SH-SY5Y (cell line): ENCODE results near the gene MEGF6.

Experiments used
- GATA2 ChIP-seq: IDR thresholded peaks from 2 replicates; pipeline ENCODE4 v1.6.1; 2011; ENCODE audit warnings: mild to moderate bottlenecking, low read depth, low read length
- GATA3 ChIP-seq: IDR thresholded peaks from 2 replicates; pipeline ENCODE4 v1.6.1; 2011; ENCODE audit warnings: low read depth, mild to moderate bottlenecking, low read length, moderate library complexity

Gene MEGF6

DNA sequence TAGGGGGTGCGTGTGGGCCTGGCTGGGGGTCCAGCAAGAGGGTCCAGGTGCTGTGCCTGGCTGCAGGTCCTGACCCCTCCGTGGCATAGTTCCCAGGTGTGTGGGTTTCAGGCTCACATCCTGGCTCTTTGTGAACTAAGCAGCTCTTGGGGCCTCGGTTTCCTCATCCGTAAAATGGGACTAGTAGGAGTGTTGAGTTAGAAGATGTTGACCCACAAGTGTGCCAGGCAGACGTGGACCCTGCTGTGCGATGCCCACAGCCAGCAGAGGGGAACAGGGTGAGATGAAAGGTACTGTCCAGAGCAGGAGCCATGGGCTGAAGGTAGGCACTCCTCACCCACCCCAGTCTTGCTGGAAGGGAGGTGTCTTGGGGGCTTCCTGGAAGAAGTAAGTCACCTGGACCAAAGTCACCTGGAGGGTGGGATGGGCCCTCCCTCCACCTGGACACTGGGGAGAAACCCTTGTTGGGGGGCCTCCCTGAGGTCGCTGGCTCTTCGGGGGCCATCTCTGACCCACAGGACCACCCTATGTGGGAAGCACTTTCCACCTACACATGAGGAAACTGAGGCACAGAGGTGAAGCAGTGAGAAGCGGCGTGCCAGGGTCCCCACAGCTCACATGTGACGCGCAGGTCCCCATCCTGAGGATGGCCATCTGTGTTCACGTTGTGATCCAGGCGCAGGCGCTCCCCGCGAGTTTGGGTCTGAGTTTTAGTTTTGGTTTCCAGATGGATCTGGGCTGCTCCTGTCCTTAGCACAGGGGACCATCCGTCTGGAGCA lies 155.4 kb downstream of the MEGF6 start:
- TF ChIP-seq GATA2: no peak
- no peak for TF ChIP-seq GATA3

DNA sequence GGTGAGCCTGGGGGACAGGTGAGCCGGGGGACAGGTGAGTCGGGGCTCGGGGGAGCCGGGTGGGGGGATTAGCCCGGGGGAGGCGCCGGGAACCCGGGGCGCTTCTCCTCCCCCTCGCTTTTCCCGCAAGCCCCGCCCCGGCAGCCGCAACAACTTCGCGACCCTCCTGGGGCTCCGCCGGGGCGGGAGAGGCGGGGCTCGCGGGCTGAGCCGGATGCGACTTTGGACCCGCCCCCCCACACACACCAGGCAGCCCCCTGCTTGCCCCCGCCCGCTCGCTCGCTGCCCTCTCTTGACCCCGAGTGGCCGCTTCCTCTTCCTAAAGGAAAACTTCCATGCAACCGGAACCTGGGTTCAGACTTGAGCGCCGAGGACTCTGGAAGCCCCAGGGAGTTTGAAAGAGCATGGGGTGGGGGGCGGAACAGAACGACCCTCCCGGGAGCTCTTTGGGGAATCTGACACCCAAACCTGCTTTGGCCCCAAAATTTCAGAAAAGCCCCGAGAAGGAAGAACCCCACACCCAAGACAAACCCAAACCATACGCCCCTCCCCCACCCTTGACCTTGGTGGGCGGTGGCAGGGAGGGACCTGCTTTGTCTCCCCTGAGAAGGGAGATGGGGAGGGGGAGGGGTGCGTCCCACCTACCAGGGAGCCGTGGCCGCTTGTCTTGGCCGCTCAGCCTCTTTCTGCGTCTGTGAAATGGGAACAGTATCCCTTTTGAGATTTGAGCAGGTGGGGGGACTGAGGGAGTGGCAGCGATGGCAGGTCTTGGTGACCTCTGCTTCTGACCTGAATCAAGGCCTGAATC lies 156.3 kb downstream of the MEGF6 start:
- no peak for TF ChIP-seq GATA2
- TF ChIP-seq GATA3: no peak

DNA sequence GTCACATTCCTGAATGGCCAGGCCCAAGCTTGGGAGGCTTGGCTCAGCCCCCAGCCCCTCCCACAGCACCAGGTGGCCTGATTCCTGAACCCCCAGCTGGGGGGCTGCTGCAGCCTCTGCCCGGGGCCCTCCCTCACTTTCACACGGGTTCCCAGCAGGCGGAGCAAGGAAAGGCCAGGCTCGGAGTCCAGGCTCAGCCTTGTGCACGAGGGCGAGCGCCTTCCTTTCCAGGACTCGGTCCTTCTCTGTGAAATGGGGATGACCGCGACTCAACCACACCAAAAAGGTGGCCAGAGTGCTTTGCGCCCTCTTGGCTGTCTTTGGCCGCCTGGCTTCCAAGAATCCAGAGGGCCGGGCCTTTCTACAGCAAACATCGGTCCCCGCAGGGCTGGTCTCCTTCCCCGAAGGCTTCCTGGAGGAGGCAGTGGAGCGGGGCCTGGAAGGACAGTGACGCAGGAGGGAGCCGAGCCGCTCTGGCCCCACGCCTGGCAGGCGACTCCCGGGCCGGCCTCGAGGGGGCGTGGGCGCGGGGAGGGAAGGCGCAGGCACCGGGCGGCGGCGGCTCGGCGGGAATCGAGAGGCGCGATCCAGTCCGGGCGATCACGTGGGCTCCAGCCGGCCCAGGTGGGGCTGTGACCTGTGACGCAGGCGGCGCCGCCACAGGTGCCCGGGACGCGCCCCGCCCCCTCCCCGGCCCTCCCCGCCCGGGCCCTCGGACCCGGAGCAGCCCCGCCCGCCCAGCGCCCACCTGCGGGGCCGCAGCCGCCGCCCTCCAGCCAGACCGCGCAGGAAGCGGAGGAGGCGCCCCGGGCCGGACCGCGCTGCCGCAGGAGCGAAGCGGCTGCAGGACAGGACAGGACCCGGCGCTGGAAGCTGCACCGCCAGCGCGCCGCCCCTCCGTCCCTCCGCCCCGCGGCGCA lies 157.2 kb downstream of the MEGF6 start, which contains the start of gene ARHGEF16:
TSS of gene ARHGEF16 (plus strand) at position 775 of the 920 bp plus-strand sequence. CDS start 8,420 bp downstream, outside the sequence.
- no peak for TF ChIP-seq GATA2
- no peak for TF ChIP-seq GATA3

DNA sequence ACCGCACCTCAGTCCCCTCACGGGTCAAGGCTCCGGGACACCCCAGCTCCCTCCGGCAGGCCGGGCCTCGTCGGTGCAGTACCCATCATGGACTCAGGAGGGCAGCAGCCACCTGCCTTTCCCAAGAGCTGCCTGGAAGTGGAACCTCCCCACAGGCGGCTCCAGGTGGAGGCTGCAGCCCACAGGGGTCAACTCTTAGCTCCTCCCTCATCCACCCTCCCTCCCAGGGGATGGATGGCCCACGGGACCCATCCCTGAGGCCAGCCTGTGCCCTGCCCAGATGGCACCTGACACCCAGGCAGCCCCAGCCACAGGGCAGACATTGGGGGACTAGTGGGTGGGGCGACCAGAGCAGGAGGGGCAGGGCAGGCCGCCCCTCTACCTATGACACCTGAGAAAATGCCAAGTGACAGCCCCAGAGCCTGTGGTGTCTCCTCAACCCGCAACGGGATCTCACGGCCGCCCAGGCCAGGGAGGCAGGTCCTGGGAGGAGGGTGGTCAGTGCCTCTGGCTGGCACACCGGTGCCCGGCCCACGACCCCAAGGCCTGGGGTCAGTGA lies 158.0 kb downstream of the MEGF6 start:
- TF ChIP-seq GATA2: no peak
- TF ChIP-seq GATA3: no peak

DNA sequence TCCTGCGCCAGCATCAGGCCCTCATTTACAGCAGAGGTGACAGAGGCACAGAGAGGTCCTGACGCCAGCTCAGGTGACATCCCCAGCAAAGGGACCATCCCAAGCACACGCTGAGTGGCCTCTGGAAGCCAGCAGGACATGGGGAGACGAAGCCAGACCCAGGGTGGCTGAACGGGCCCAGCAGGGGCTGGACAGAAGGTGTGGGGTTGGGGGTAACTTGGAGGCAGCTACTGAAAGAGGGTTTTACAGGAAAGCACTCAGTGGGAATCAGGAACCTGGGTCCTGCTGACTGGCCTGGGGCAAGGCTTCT lies 158.5 kb downstream of the MEGF6 start:
- no peak for TF ChIP-seq GATA2
- no peak for TF ChIP-seq GATA3

DNA sequence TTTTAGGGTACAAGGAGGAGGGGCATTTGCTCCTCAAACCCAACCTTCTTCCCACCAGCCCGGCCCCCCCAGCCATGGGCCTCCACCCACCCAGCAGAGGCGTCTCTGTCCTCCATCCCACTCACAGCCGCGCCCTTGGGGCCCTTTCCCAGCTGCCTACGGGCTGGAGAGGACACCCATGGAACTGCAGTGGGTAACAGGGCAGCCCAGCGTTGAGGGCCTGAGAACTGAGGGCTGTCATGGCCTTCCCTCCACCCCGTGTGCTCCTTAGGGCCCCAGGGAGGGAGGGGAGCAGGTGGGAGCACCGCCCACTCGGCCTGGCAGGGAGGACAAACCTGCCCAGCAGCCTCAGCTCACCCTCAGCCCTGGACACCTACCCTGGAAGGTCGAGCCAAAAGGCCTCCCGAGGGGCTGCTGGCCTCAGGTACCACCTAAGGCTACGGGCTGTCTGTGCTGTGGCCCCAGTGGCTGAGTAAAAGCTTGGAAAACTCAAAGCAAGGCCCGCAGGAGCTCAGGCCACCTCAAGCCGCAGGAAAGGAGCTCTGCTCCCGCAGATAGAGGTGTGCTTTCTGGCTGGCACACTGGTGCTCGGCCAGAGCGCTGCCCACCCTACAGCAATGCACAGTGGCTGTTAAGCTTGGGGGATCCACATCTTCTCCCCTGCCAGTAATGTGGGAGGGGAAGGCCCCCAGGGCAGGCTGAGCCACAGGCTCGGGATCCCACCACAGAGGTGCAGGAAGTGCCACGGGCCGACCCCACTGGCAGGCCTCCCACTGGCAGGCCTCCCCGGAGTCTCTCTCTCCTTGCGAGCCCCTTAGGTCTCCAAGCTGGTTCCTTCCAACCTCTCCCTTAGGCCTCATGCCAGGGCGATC lies 159.1 kb downstream of the MEGF6 start:
- TF ChIP-seq GATA3 (no peak), GATA2 (no peak)

DNA sequence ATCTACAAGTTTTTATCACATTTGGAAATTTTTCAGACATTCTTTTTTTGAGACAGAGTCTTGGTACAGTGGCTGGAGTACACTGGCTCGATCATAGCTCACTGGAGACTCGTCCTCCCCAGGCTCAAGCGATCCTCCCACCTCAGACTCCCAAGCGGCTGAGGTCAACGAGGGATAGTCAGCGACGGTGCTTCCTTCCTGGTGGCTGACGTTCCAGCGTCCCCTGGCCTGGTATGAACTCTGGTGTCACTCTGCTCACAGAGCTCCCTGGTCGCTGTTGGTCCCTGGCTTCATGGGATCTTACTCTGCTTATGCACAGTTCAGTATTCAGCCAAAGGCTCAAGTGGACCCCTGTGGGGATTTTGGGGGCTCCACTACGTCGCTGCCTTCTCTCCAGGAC lies 160.3 kb downstream of the MEGF6 start:
- TF ChIP-seq GATA3 (no peak), GATA2 (no peak)

DNA sequence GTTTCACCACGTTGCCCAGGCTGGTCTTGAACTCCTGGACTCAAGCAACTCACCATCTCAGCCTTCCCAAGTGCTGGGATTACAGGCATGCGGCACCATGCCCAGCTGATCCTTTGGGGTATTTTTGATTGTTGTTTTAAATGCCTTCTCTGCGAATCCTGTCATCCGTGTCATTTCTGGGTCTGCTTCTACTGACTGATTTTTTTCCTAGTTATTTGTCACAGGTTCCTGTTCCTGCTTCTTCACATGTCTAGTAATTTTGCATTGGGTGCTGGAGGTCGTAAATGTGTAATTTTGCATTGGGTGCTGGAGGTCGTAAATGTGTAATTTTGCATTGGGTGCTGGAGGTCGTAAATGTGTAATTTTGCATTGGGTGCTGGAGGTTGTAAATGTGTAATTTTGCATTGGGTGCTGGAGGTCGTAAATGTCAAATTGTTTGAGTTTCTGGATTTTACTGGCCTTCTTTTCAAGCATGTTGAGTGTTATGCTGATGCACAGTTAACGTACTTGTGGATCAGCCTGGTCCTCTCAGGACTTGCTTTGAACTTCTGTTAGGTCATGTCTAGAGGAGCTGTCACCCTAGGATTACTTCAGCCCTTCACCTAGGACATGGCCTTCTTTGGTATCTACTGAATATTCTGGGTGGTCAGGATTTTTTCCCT lies 161.0 kb downstream of the MEGF6 start:
- no peak for TF ChIP-seq GATA2
- no peak for TF ChIP-seq GATA3

DNA sequence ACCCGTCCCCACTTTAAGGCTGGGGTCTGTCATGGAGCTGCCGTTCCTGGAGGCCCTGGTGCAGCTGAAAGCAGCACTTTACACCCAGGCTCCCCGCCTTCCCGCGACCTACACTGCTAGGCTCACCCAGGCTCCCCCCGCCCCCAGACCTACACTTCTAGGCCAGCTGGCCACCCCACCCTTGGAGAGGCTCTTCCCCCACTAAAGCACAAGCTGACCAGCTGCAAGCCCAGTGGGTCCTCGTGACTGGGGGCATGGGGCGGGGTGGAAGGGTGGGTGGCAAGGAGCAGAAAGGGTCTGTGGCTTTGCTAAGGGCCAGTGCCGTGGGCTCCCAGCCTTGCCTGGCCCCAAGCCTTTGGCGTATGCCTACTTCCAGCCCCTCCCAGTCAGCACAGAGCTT lies 166.6 kb downstream of the MEGF6 start:
- no peak for TF ChIP-seq GATA3
- TF ChIP-seq GATA2: no peak

DNA sequence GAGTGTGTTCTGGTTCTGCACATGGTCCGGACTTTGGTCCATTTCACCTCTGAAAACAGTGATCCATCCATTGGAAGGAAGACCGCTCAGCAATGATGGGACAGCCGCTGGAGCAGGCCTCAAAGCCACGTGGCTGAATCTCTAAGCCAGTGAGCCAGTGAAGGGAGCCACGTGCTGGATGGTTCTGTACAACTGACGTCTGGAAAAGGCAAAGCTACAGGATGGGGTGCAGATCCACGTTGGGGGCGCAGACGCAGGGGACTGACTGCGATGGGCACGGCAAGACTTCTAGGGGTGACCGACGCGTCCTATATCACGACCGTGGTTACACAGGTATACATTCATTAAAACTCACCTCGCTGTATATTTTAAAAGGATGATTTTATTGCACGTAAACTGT lies 167.0 kb downstream of the MEGF6 start:
- TF ChIP-seq GATA2: no peak
- no peak for TF ChIP-seq GATA3

DNA sequence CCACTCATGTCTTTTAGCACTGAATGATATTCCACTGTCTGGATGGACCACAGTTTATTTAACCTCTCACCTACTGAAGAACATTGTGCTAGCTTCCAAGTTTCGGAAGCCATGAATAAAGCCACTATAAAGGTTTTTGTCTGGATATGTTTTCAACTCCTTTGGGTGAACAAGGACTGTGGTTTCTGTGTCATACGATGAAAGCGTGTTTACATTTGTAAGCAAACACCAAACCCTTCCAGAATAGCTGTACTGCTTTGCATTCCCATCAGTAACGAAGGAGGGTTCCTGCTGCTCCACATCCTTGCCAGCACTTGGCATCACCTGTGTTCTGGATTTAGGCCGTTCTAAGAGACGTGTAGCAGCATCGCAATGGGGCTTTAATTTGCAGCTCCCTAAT lies 167.5 kb downstream of the MEGF6 start:
- TF ChIP-seq GATA3 (no peak), GATA2 (no peak)

DNA sequence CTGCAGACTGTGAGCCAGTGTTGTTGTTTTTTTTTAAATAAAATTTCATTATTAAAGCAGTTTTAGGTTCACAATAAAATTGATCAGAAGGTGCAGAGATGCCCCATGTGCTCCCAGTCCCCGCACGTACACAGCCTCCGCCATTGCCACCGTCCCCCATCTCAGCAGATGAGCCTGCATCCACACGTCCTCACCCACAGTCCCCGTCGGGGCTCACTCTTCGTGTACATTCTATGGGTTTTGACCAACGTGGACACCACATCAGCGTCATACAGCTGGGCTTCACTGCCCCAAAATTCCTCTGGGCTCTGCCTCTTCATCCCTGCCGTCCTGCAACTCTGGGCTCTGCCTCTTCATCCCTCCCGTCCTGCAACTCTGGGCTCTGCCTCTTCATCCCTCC lies 168.4 kb downstream of the MEGF6 start:
- TF ChIP-seq GATA3 (no peak), GATA2 (no peak)
